G401.6 (cell line): ENCODE data around the gene SAV1.

Source experiments
- FAIRE-seq: peaks from 2 replicates; lab custom pipeline; 2012; peaks lifted over from hg19 to GRCh38; lab: Jason Lieb, UNC

Gene SAV1

DNA sequence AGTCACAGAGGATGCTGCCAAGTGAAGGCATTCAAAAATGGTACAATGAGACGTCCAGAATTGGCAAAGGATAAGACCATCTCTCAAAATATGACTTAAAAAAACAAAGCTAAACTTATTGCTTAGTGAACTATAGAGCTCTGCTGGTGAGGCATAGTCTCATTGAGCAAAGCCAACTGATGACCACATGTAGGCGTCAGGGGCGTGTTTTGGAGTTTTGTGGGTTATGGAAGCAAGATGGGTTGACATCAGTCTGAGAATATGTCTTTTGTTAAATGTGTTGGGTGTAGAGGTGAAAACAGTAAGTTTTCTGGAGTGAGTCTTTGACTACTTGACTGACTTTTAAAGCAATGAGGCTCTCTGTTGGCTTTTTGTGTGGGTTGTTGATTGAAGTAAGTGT, 60.9 kb downstream of the SAV1 start:
- FAIRE-seq = no peak

DNA sequence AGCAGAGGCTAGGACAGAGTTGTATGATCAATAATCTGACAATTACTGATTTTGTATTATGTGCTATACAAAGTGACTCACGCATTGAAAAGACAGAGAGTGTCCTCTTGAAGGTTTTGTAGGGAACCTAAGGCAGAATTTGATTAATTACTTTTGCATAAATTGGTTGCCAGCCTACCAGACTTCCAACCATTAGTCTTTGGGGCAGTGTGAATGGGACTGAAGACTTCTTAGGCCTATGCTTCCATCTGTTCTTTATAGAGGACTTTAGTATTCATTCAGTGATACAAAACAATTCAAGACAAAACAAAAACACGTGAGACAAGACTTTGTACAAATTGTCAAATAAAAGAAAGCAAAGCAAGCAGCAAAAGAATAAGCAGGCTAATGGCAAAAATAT, 61.6 kb downstream of the SAV1 start:
- FAIRE-seq = no peak

DNA sequence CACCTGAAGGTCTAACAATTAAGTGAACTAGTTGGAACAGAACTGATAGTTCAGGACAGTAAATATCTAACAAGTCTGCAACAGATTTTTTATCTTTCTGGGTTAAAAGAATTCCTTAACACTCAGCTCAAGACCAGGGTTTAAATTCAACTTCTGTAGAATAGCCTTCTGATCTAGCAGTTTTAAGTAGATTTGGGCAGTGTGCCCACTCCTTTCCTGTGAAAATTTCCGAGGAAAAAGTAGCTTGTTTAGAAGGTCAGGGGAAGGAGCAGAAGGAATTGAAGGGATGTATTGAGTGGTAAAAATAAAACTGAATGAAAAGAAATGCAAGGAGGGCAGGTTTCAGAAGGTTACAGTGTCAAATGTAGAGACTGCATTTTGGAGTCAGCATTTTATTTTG, 62.3 kb downstream of the SAV1 start:
- no peak for FAIRE-seq

DNA sequence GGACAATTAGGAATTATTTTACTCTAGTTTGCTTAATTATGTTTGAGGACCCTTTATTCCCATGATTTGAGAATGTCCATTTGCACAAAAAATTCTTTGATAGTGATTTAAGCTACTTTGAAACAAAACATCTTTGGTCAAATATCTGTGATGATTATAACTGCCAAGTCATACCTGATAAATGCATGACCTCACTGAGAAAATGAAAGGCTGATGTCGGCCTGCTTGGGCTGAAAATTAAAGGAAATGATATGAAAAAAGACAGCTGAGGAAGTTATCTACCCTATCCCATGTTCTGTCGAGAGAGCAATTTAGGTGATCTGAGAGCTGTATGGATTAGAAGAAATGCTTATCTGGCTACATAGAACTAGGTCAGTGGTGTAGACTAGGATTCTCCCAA, 64.5 kb downstream of the SAV1 start:
- no peak for FAIRE-seq

DNA sequence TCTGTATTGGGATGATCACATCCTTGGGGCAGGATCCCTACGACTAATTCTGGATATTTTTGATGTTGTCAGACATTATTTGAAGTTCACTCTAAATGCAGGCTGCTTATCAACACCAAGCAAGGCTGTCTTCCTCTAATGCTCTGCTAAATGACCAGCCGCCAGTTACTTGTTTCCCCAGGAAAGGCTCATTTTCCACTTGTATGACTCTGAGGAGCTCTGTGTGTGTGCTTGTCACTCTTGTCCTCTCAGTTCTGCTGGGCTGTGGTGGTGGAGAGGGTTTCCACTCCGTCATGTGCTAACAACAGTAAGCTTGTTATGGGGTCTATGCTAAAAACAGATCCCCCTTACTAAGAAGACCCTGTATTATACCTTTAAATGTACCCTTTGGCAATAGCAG, 66.1 kb downstream of the SAV1 start:
- no peak for FAIRE-seq

DNA sequence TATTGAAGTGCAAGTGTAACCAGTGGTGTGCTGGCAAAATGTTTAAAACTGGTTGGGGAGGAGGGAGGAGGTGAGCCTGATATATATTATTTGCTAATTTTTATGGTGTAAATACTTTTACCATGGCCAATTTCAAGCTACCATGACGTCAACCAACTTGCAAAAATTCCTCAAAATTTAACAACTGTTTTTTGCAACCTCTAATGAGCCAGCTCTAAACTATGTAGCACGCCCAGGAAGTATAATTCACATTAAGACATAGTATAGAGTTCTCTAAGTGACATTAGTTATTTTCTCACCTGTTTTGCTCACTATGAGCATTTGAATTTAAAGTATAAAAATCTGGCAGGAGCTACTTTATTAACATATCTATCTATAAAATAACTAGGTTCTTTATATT, 66.7 kb downstream of the SAV1 start:
- no peak for FAIRE-seq

DNA sequence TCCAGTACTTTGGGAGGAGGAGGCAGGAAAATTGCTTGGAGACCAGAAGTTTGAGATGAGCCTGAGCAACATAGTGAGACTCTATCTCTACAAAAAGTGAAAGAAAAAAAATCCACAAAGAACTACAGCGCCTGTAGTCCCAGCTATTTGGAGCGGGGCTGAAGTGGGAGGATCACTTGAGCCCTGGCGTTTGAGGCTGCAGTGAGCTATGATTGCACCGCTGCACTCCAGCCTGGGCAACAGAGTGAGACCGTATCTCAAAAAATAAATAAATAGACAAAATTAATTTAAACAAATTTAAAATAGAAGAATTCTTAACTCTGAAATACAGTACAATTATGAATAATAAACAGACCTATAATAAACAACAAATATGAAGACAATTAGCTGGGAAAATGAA, 67.3 kb downstream of the SAV1 start:
- FAIRE-seq = peak; percentile 91

DNA sequence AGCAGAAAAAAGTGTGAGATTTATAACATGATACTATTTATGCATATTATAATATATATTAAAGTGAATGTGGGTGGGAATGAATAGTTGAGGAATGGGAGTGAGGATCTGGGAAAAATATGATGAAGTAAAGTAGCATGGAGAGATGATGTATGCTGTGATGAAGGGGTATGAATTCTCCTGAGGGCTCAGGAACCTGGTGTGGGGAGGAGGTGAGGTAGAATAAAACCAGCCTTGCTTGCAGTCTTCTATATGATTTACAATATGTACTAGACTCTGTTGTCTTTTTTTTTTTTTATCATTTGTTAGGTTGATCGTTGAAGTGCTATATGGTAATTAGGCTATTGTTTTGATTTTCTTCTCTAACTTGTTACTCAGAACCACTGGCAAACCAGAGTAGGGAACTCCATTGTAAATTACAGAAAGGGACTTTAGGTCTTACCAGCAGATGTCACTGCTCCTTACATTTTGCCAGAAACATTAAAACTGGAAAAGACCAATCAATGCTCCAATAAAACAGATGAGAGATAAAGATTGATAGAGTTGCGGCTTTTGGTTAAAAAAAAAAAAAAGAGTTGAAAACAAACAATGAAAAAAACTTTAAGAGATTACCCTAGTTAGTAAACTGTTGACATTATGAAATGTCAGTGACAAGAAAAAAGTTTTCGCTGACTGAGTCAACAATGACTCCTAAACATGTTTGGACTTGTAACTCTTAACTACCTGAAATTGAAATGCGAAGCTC, 68.2 kb downstream of the SAV1 start:
- peak; percentile 97 for FAIRE-seq

DNA sequence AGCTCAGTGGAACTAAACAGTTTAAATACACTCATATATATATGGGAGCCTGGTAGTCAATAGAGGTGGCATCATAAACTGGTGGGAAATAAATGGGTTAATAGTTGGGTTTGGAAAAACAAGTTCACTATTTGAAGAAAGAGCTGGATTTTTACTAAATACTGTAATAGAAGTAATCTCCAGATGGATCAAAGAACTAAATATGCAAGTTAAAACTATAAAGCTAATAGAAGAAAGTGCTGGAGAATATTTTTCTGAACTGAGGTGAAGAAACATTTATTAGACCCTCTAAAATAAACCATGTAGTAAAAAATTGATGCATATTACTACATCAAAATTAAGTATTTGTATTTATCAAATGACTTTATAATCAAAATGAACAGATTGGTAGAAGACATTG, 69.3 kb downstream of the SAV1 start:
- no peak for FAIRE-seq

DNA sequence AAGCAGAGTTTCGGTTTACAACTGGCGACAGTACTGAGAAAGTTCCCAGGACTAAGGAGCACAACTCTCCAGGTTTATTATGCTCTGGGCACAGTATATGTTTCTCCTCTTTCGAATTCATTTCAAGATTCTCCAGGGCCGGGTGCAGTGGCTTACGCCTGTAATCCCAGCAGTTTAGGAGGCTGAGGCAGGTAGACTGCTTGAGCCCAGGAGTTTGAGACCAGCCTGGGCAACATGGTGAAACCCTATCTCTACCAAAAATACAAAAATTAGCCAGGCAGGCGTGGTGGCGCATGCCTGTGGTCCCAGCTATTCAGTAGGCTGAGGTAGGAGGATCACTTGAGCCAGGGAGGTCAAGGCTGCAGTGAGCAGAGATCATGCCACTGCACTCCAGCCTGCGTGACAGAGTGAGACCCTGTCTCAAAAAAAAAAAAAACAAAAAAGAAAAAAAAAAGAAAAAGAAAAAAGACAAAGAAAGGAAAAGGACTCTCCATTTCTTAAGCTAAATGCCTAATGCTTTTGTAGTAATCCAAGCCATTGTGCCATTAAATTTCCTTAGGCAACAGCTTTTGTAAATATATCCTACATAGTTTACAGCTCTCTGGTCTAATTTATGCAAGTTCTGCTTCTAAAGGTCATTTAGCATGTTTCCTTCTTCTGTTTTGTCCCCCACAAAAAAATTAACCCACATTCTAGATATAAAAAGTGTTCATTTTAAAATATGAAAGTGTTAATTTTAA, 73.4 kb downstream of the SAV1 start:
- no peak for FAIRE-seq

DNA sequence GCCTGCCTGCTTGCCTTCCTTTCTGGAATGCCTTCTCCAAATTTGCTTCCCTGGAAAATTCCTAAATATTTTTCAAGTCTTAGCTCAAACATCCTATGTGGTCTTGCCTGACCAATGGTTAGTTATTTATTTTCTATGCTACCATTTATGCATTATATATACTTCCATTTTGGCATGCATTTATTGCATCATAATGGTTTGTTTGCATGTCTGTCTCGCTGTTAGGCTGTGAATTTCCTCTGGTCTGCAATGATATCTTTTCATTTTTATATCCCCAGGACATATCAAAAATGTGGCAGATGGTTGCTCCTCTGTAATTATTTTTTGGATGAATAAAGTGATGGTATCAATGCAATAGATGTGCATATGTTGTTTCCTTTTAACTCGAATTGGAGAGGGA, 77.6 kb downstream of the SAV1 start:
- no peak for FAIRE-seq
